Endothelial cell of umbilical vein (primary cell): ENCODE results near the gene SNX18. TPM values are rescaled to one million over a fixed set of nuclear protein-coding genes. Genes with fewer than 3 reads are reported as not detected.

ENCODE experiments used
- BruUV-seq: library from RNA; stranded (reverse); fragments of 400-500 nt; replicated peaks from 2 replicates; lab custom pipeline; 2021; lab: Mats Ljungman, UMichigan
- CTCF ChIA-PET: fragments of 300-600, 350-600 bp; sonication (Branson Sonifier 250); formaldehyde crosslinking; loops from one replicate; lab custom pipeline; 2021; ENCODE audit warnings: antibody characterized with exemption, inconsistent platforms; lab: Charles Lee
- POLR2A ChIA-PET: fragments of 300-600, 350-600 bp; sonication (Branson Sonifier 250); formaldehyde crosslinking; loops from one replicate; lab custom pipeline; 2021; ENCODE audit warnings: antibody characterized with exemption, inconsistent platforms; lab: Charles Lee
- DNase-seq: peaks from one replicate; pipeline ENCODE4 v3.0.0-alpha.2; 2011; ENCODE audit warnings: low read depth, low spot score
- FAIRE-seq: peaks from 2 replicates; lab custom pipeline; 2011; peaks lifted over from hg19 to GRCh38; lab: Jason Lieb, UNC
- H2AFZ ChIP-seq: 2 replicates; pipeline ENCODE4 v1.6.0; 2012; ENCODE audit warnings: low read depth, low read length, control low read depth, inconsistent platforms
- H3K27ac ChIP-seq: 2 replicates; pipeline ENCODE4 v1.5.1; 2011; ENCODE audit warnings: low read depth, mild to moderate bottlenecking, control low read depth, low read length, moderate library complexity; ENCODE audit not compliant: insufficient read depth
- H3K27me3 ChIP-seq, 2 experiments: 2 replicates each; pipeline versions ENCODE4 v1.6.0 to v1.6.1; 2011; ENCODE audit warnings: low read length in 2 of 2, mixed read lengths in 1 of 2; ENCODE audit not compliant: control insufficient read depth in 2 of 2, insufficient read depth in 2 of 2
- H3K36me3 ChIP-seq, 2 experiments: 2 replicates in 1 of 2; 3 replicates in 1 of 2; pipeline ENCODE4 v1.5.1; 2011; ENCODE audit warnings: low read length in 2 of 2, mild to moderate bottlenecking in 1 of 2, moderate library complexity in 1 of 2; ENCODE audit not compliant: control insufficient read depth in 2 of 2, insufficient read depth in 2 of 2; ENCODE audit errors: extremely low read depth in 1 of 2
- H3K4me1 ChIP-seq: 3 replicates; pipeline ENCODE4 v1.5.1; 2011; ENCODE audit warnings: mild to moderate bottlenecking, low read length; ENCODE audit not compliant: control insufficient read depth, insufficient read depth; ENCODE audit errors: extremely low read depth
- H3K4me2 ChIP-seq: 2 replicates; pipeline ENCODE4 v1.6.1; 2011; ENCODE audit warnings: low read length, control low read depth, mixed read lengths; ENCODE audit not compliant: insufficient read depth
- H3K4me3 ChIP-seq, 3 experiments: fragments of 200-600 bp in 1 of 3; sonication (generic), shearing (Covaris generic) in 1 of 3; replicated peaks in 1 of 3; 2 replicates each; pipeline ENCODE4 v1.5.1; 2011 to 2016; ENCODE audit warnings: control low read depth in 3 of 3, low read length in 3 of 3, mild to moderate bottlenecking in 2 of 3, inconsistent platforms in 1 of 3, low read depth in 1 of 3, moderate library complexity in 1 of 3; ENCODE audit not compliant: insufficient read depth in 1 of 3
- H3K79me2 ChIP-seq: 2 replicates; pipeline ENCODE4 v1.6.0; 2012; ENCODE audit warnings: low read length, inconsistent platforms; ENCODE audit not compliant: control insufficient read depth, insufficient read depth
- H3K9ac ChIP-seq: replicated peaks from 2 replicates; pipeline ENCODE3; 2011; ENCODE audit warnings: low read length, control low read depth; ENCODE audit not compliant: insufficient read depth; ENCODE audit errors: extremely low read depth
- H3K9me1 ChIP-seq: replicated peaks from 3 replicates; pipeline ENCODE4 v1.6.0; 2011; ENCODE audit warnings: mild to moderate bottlenecking, low read length; ENCODE audit not compliant: control insufficient read depth, insufficient read depth; ENCODE audit errors: extremely low read depth
- H3K9me3 ChIP-seq: replicated peaks from 2 replicates; pipeline ENCODE4 v1.5.1; 2012; ENCODE audit warnings: low read length, inconsistent platforms; ENCODE audit not compliant: control insufficient read depth, insufficient read depth
- H4K20me1 ChIP-seq: replicated peaks from 2 replicates; pipeline ENCODE3; 2011; ENCODE audit warnings: mild to moderate bottlenecking, low read length; ENCODE audit not compliant: control insufficient read depth, insufficient read depth; ENCODE audit errors: extremely low read depth
- EZH2 ChIP-seq: IDR thresholded peaks from 2 replicates; pipeline ENCODE4 v1.6.1; 2012; ENCODE audit warnings: borderline replicate concordance, low read depth, mild to moderate bottlenecking, moderate library complexity, low read length, inconsistent platforms; ENCODE audit not compliant: severe bottlenecking
- FOS ChIP-seq: IDR thresholded peaks from 2 replicates; pipeline ENCODE4 v1.6.1; 2011; ENCODE audit warnings: mild to moderate bottlenecking, low read length, moderate library complexity, borderline replicate concordance; ENCODE audit not compliant: insufficient read depth
- GATA2 ChIP-seq: IDR thresholded peaks from 2 replicates; pipeline ENCODE4 v1.7.0; 2011; ENCODE audit warnings: low read depth, mild to moderate bottlenecking, moderate library complexity, mixed read lengths, low read length; ENCODE audit not compliant: insufficient read length, insufficient read depth
- JUN ChIP-seq: IDR thresholded peaks from 2 replicates; pipeline ENCODE4 v1.6.1; 2011; ENCODE audit warnings: borderline replicate concordance, low read depth; ENCODE audit not compliant: insufficient read length, insufficient read depth
- MYC ChIP-seq: IDR thresholded peaks from one replicate; pipeline ENCODE4 v1.6.1; 2011; ENCODE audit warnings: mild to moderate bottlenecking, low read depth, low read length
- POLR2A ChIP-seq: IDR thresholded peaks from 2 replicates; pipeline ENCODE4 v1.6.1; 2012; ENCODE audit warnings: low read depth, mild to moderate bottlenecking, control low read depth, low read length
- POLR2AphosphoS5 ChIP-seq: IDR thresholded peaks from 2 replicates; pipeline ENCODE4 v1.6.1; 2012; ENCODE audit warnings: low read depth, mild to moderate bottlenecking, control low read depth, low read length, moderate library complexity; ENCODE audit not compliant: insufficient read depth
- dilution Hi-C: fragments of 300-500 bp; cut with MboI; formaldehyde crosslinking; loops from one replicate; pipeline ENCODE4 v1.15.0; 2019; ENCODE audit warnings: low sequenced_read_pairs; ENCODE audit not compliant: extremely low pct_ligation_motif_present
- intact Hi-C: fragments of 100-400 bp; cut with micrococcal nuclease; formaldehyde crosslinking; loops from one replicate; pipeline ENCODE4 v1.10.0; 2022
- polyA plus RNA-seq, 4 experiments: library from polyadenylated mRNA; depleted of rRNA in 3 of 4; stranded (reverse) in 3 of 4; unstranded in 1 of 4; fragments of >200 nt; gene quantifications; 2 replicates each; pipeline versions ENCODE4 v1.2.1 to v1.2.3, GENCODE V29; 2011 to 2012; ENCODE audit warnings: missing spikeins in 1 of 4
- total RNA-seq: library from RNA; stranded (reverse); gene quantifications from 2 replicates; pipeline ENCODE4 v1.2.3, GENCODE V29; 2021
- TF ChIP-seq, protein P1 (sequence below): IDR thresholded peaks from 2 replicates; pipeline ENCODE4 v1.6.1; 2011; ENCODE audit not compliant: insufficient read depth, insufficient read length
- TF ChIP-seq, protein P2 (sequence below), 2 donors: IDR thresholded peaks; 1 replicate in 1 of 2; 2 replicates in 1 of 2; pipeline ENCODE4 v1.5.1; 2011; ENCODE audit warnings: low read length in 2 of 2, mild to moderate bottlenecking in 2 of 2, moderate library complexity in 2 of 2, control low read depth in 1 of 2, inconsistent platforms in 1 of 2, low read depth in 1 of 2; ENCODE audit not compliant: insufficient read depth in 1 of 2; ENCODE audit errors: extremely low read depth in 1 of 2

The SNX18 gene
- total and polyA plus RNA-seq, 2 donors (not counting 3 experiments of a cell fraction or from before 2014, with no cell fraction given): 11.8 to 25.3 TPM

DNA sequence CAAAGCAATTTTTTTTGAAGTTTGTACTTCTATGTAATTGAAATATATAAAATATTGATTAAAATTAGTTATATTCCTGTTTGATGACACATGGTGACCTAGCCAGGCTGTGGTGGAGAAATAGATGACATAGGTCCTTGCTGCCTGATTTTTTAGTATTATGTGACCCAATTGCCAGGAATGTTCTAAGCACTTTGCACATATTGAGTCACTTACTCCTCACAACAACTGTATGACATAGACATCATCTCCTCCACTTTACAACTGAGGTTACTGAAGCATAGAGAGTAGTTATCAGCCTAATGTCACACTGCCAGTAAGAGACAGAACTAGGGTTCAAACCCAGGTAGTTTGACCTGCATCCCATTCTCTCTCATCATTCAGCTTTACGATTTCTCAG lies 26.2 kb upstream of the SNX18 start:
- Histone ChIP-seq H3K9ac (no peak overlapping the region), H4K20me1 (no peaks in the 10 kb centered on the region), H3K4me3 (no peak overlapping the region), H2AFZ (no peak overlapping the region), H3K27me3 (peaks cover 3 to 17% of the 10 kb centered on the region in 2 experiments), H3K4me1 (no peaks in the 10 kb centered on the region), H3K36me3 (no peaks in the 10 kb centered on the region), H3K4me2 (no peak overlapping the region), H3K79me2 (no peaks in the 10 kb centered on the region), H3K27ac (no peak overlapping the region), H3K9me1 (no peaks in the 10 kb centered on the region), H3K9me3 (no peaks in the 10 kb centered on the region)
- BruUV-seq: no TSS peak
- intact Hi-C loops: no loop called here
- POLR2A ChIA-PET: no interaction called here
- CTCF ChIA-PET: interaction anchor here (5.7 to 6.8 kb wide), 3 partner anchors 50 to 375 kb away, joined by 49 to 100 read pairs (median 65); no protein-coding TSS in a partner anchor
- dilution Hi-C loops: no loop called here
- DNase-seq: no peak
- FAIRE-seq: no peak
- TF ChIP-seq FOS (no peak), EZH2 (no peak), POLR2AphosphoS5 (no peak), MYC (no peak), JUN (no peak), GATA2 (no peak), POLR2A (no peak)
- TF ChIP-seq, protein P1, sequence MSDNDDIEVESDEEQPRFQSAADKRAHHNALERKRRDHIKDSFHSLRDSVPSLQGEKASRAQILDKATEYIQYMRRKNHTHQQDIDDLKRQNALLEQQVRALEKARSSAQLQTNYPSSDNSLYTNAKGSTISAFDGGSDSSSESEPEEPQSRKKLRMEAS: no peak
- TF ChIP-seq, protein P2, sequence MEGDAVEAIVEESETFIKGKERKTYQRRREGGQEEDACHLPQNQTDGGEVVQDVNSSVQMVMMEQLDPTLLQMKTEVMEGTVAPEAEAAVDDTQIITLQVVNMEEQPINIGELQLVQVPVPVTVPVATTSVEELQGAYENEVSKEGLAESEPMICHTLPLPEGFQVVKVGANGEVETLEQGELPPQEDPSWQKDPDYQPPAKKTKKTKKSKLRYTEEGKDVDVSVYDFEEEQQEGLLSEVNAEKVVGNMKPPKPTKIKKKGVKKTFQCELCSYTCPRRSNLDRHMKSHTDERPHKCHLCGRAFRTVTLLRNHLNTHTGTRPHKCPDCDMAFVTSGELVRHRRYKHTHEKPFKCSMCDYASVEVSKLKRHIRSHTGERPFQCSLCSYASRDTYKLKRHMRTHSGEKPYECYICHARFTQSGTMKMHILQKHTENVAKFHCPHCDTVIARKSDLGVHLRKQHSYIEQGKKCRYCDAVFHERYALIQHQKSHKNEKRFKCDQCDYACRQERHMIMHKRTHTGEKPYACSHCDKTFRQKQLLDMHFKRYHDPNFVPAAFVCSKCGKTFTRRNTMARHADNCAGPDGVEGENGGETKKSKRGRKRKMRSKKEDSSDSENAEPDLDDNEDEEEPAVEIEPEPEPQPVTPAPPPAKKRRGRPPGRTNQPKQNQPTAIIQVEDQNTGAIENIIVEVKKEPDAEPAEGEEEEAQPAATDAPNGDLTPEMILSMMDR (IDR thresholded peaks at IDR 0.05; ENCODE audit: extremely low read depth in 1 of 2, insufficient read depth in 1 of 2, low read depth in 1 of 2, low read length in 2 of 2): no peak
